ENCODE data around the gene CYFIP1.

The CYFIP1 gene

DNA sequence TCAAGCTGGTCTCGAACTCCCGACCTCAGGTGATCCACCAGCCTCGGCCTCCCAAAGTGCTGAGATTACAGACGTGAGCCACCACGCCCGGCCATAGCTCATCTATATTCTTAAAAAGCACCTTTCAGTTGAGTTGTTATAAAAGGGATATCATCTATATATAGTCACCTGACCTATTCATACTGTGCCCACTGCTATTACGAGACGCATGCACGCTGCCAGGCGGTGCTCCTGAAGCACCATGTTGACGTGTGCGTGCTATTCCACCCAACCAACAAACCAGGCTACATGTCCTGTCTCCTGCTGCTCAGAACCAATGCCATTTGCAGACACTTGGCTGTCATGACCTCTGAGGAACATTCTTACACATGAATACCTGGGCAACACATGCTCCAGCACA lies 17.6 kb downstream of the CYFIP1 start:
- TF ChIP-seq, protein P1, sequence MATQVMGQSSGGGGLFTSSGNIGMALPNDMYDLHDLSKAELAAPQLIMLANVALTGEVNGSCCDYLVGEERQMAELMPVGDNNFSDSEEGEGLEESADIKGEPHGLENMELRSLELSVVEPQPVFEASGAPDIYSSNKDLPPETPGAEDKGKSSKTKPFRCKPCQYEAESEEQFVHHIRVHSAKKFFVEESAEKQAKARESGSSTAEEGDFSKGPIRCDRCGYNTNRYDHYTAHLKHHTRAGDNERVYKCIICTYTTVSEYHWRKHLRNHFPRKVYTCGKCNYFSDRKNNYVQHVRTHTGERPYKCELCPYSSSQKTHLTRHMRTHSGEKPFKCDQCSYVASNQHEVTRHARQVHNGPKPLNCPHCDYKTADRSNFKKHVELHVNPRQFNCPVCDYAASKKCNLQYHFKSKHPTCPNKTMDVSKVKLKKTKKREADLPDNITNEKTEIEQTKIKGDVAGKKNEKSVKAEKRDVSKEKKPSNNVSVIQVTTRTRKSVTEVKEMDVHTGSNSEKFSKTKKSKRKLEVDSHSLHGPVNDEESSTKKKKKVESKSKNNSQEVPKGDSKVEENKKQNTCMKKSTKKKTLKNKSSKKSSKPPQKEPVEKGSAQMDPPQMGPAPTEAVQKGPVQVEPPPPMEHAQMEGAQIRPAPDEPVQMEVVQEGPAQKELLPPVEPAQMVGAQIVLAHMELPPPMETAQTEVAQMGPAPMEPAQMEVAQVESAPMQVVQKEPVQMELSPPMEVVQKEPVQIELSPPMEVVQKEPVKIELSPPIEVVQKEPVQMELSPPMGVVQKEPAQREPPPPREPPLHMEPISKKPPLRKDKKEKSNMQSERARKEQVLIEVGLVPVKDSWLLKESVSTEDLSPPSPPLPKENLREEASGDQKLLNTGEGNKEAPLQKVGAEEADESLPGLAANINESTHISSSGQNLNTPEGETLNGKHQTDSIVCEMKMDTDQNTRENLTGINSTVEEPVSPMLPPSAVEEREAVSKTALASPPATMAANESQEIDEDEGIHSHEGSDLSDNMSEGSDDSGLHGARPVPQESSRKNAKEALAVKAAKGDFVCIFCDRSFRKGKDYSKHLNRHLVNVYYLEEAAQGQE (IDR thresholded peaks at IDR 0.05; ENCODE audit: insufficient read depth in 1 of 2, low read depth in 2 of 2, low read length in 2 of 2), result no peak

DNA sequence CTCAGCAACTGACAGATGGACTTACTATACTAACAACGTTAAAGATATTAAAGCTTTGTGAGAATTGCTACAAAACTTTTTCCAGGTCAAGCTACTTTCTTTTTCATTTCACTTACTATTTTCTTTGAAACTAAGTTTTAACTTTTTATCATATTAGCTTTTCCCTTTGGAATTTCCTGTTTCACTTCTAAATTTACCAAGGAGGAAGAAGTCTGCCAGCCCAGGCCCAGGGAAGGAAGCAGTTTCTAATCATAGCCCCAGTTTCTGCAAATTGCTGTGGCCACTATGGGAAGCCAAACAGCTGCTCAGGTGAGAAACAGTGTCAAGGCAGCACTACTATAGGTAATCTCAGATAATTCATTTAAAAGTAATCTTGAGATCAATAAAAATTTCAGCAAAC lies 18.4 kb downstream of the CYFIP1 start:
- no peak for TF ChIP-seq FOXP2 (optimal IDR thresholded peaks at IDR 0.05; ENCODE audit: borderline replicate concordance, extremely low read depth, extremely low read length, insufficient read depth)
- TF ChIP-seq SIN3A (IDR thresholded peaks at IDR 0.05; ENCODE audit: borderline replicate concordance, insufficient read depth, low read length), result no peak
- TF ChIP-seq, protein P1 (IDR thresholded peaks at IDR 0.05; ENCODE audit: insufficient read depth in 1 of 2, low read depth in 2 of 2, low read length in 2 of 2), result no peak
- TF ChIP-seq TAF1 (IDR thresholded peaks at IDR 0.05; ENCODE audit: borderline replicate concordance, insufficient read depth, low read length), result no peak
- TF ChIP-seq POLR2AphosphoS5 (IDR thresholded peaks at IDR 0.05; ENCODE audit: low read depth, low read length), result no peak

DNA sequence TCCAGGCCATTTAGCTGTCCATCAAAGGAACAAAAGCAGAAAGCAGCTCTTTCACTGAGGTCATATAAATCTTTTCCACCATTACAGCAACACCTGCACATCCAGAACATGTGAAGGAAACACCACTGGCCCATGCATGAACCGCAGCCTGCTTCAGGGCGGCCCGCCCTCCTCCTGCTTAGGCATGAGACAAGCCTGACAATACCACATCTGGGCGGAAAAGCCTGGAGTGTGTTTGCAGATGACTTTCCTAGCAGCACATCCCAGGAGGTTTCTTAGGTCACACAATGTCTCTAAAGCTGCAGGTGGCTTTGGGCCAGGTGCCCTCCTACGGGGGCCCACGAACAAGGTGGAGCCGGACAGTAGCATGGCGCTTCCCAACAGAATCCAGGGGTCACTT lies 19.6 kb downstream of the CYFIP1 start:
- TF ChIP-seq, protein P1 (IDR thresholded peaks at IDR 0.05; ENCODE audit: insufficient read depth in 1 of 2, low read depth in 2 of 2, low read length in 2 of 2), result no peak
- no peak for TF ChIP-seq TAF1 (IDR thresholded peaks at IDR 0.05; ENCODE audit: borderline replicate concordance, insufficient read depth, low read length)
- no peak for TF ChIP-seq SIN3A (IDR thresholded peaks at IDR 0.05; ENCODE audit: borderline replicate concordance, insufficient read depth, low read length)
- TF ChIP-seq POLR2AphosphoS5 (IDR thresholded peaks at IDR 0.05; ENCODE audit: low read depth, low read length), result no peak
- no peak for TF ChIP-seq FOXP2 (optimal IDR thresholded peaks at IDR 0.05; ENCODE audit: borderline replicate concordance, extremely low read depth, extremely low read length, insufficient read depth)

DNA sequence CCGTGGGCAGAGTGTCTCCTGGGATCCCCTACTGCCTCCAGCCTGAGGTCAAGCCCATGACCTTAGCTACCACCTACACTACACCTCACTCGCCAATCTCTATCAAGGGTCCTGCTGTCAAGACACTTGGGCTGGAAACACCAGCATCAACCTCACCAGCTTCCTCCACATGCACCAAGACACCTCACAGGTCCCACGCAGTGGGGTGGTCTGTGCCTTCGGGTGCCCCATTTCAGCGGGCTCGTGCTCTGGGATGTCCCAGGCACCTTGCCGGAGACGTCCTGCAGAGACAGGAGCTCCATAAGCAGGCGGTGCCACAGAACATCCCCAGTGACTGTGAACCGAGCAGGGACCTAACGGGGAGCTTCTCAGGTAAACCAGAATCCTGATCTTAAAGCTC lies 20.0 kb downstream of the CYFIP1 start:
- TF ChIP-seq POLR2AphosphoS5 (IDR thresholded peaks at IDR 0.05; ENCODE audit: low read depth, low read length) (no peak), FOXP2 (optimal IDR thresholded peaks at IDR 0.05; ENCODE audit: borderline replicate concordance, extremely low read depth, extremely low read length, insufficient read depth) (no peak), TAF1 (IDR thresholded peaks at IDR 0.05; ENCODE audit: borderline replicate concordance, insufficient read depth, low read length) (no peak), SIN3A (IDR thresholded peaks at IDR 0.05; ENCODE audit: borderline replicate concordance, insufficient read depth, low read length) (no peak)
- TF ChIP-seq, protein P1 (IDR thresholded peaks at IDR 0.05; ENCODE audit: insufficient read depth in 1 of 2, low read depth in 2 of 2, low read length in 2 of 2), result no peak

DNA sequence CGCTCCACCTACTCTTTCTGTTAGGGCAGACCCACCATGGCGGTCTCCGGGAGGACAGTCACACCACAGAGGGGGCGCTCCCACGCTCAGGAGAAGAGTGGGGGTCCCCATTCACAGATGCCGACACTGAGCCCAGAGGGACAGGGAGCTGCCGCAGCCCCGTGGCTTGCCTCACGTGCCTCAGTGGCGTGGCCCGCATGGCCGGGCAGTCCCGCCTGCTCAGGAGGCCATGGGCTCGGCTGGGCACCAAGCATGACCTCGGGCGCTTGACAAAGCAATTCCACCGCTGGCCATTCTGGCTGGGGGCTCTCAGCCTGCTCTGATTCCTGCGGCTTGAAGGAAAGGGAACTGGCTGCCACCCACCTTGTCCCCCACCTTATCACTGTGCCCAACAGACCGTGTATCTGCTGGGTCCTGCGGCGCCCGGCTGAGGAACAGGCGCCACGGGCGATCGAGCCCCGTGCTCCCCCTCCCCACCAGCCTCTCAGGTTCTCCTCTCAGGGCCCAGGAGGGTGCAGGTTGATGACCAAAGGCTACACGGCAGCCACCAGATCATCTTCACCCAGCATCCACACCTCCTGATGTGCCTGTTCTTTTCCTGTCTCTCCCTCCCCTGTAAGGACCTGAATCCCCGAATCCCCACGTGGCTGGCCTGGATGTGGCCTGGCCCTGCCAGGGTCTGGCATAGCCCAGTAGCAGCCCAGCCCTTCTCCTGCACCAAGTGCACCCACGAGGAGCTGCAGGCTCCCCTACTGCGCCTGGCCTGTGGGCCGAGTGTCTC lies 20.7 kb downstream of the CYFIP1 start:
- TF ChIP-seq, protein P1 (IDR thresholded peaks at IDR 0.05; ENCODE audit: insufficient read depth in 1 of 2, low read depth in 2 of 2, low read length in 2 of 2), result no peak
- TF ChIP-seq TAF1 (IDR thresholded peaks at IDR 0.05; ENCODE audit: borderline replicate concordance, insufficient read depth, low read length), result no peak
- no peak for TF ChIP-seq FOXP2 (optimal IDR thresholded peaks at IDR 0.05; ENCODE audit: borderline replicate concordance, extremely low read depth, extremely low read length, insufficient read depth)
- no peak for TF ChIP-seq POLR2AphosphoS5 (IDR thresholded peaks at IDR 0.05; ENCODE audit: low read depth, low read length)
- TF ChIP-seq SIN3A (IDR thresholded peaks at IDR 0.05; ENCODE audit: borderline replicate concordance, insufficient read depth, low read length), result no peak
